K562 (cell line): ENCODE data around the gene TAF1B. TPM values are rescaled to one million over a fixed set of nuclear protein-coding genes. Genes with fewer than 3 reads are reported as not detected.

Experiments used
- ATF3 ChIP-seq, 2 experiments: fragments of 450-650 bp in 1 of 2; sonication (generic) in 1 of 2; formaldehyde crosslinking in 1 of 2; IDR thresholded peaks in 1 of 2; conservative IDR thresholded peaks in 1 of 2; 2 replicates each; pipeline versions ENCODE4 v1.6.1 to v1.8.1; 2016 to 2023; ENCODE audit warnings: mild to moderate bottlenecking in 2 of 2, moderate library complexity in 2 of 2, inconsistent platforms in 1 of 2, missing genetic modification reagents in 1 of 2
- DMBX1 ChIP-seq: fragments of 250-450 bp; sonication (Bioruptor Pico); IDR thresholded peaks from 2 replicates; pipeline ENCODE4 v1.8.0; 2022; ENCODE audit warnings: inconsistent platforms, mild to moderate bottlenecking, moderate library complexity, borderline replicate concordance
- FOS ChIP-seq: IDR thresholded peaks from 3 replicates; pipeline ENCODE4 v1.6.1; 2011; ENCODE audit not compliant: insufficient read length; ENCODE audit errors: extremely low read depth
- IFI16 ChIP-seq: fragments of 250-450 bp; sonication (Bioruptor Pico); IDR thresholded peaks from 2 replicates; pipeline ENCODE4 v2.1.2; 2022; ENCODE audit warnings: mild to moderate bottlenecking, inconsistent platforms
- JUN ChIP-seq, 2 experiments: sonication (generic) in 1 of 2; formaldehyde crosslinking in 1 of 2; IDR thresholded peaks; 2 replicates each; pipeline versions ENCODE4 v1.6.1 to v1.8.0; 2012 to 2022; ENCODE audit warnings: borderline replicate concordance in 2 of 2, mild to moderate bottlenecking in 2 of 2, improper control_type of control experiment in 1 of 2, low read depth in 1 of 2, low read length in 1 of 2, missing genetic modification reagents in 1 of 2
- POLR3A ChIP-seq: IDR thresholded peaks from 2 replicates; pipeline ENCODE4 v1.6.1; 2011; ENCODE audit warnings: borderline replicate concordance, mild to moderate bottlenecking, moderate library complexity; ENCODE audit not compliant: insufficient read length, insufficient read depth; ENCODE audit errors: extremely low read depth
- SMAD4 ChIP-seq: fragments of 250-450 bp; sonication (Bioruptor Pico); conservative IDR thresholded peaks from 2 replicates; pipeline ENCODE4 v1.8.0; 2021; ENCODE audit warnings: inconsistent platforms, mild to moderate bottlenecking, moderate library complexity
- ZBTB40 ChIP-seq, 2 experiments: fragments of 450-650 bp in 1 of 2; sonication (generic) in 1 of 2; formaldehyde crosslinking in 1 of 2; IDR thresholded peaks; 2 replicates each; pipeline versions ENCODE4 v1.7.1 to v1.9.0; 2016 to 2022; ENCODE audit warnings: inconsistent platforms in 1 of 2, mild to moderate bottlenecking in 1 of 2, missing genetic modification reagents in 1 of 2
- ZC3H8 ChIP-seq: fragments of 450-650 bp; IDR thresholded peaks from 2 replicates; pipeline ENCODE4 v1.6.1; 2017
- ZNF592 ChIP-seq: fragments of 450-650 bp; IDR thresholded peaks from 2 replicates; pipeline ENCODE4 v1.6.1; 2017; ENCODE audit warnings: antibody characterized with exemption, mild to moderate bottlenecking
- ZNF696 ChIP-seq: fragments of 250-450 bp; sonication (Bioruptor Pico); conservative IDR thresholded peaks from 2 replicates; pipeline ENCODE4 v1.4.0; 2020; ENCODE audit warnings: mild to moderate bottlenecking, moderate library complexity
- polyA plus RNA-seq, 8 experiments: library from polyadenylated mRNA; depleted of rRNA in 4 of 8; stranded (reverse) in 5 of 8; unstranded in 3 of 8; fragments of >200 nt; fragmentation: Nextera tagmentation in 2 of 8; fragmentation: Illumina TruSeq in 1 of 8; extraction: Ambion mirVana in 2 of 8; extraction: Trizol in 1 of 8; gene quantifications; 2 replicates each; pipeline versions ENCODE4 v1.2.1 to v1.2.3, GENCODE V29; 2011 to 2014; ENCODE audit warnings: inconsistent platforms in 1 of 8, missing spikeins in 1 of 8
- total RNA-seq, 7 experiments: library from RNA; depleted of rRNA in 6 of 7; stranded (reverse); fragments of >200 nt in 6 of 7; fragmentation: Illumina TruSeq in 2 of 7; extraction: Trizol in 2 of 7; gene quantifications; 2 replicates each; pipeline versions ENCODE4 v1.2.1 to v1.2.3, GENCODE V29; 2011 to 2021; ENCODE audit warnings: low replicate concordance in 1 of 7

Gene TAF1B
- total and polyA plus RNA-seq, 9 of the 15 experiments (the other 6 are each of a cell fraction or from before 2014, with no cell fraction given) = 8.8 to 25.1 (median 17.3) TPM

GRCh38 chr2:9914384-9915065, 71.3 kb downstream of the TAF1B start (continued):
- no peak for TF ChIP-seq ZBTB40 (IDR thresholded peaks at IDR 0.05)
- TF ChIP-seq ZBTB40 (CRISPR knock-in tag; IDR thresholded peaks at IDR 0.05) = no peak
- TF ChIP-seq ZNF696 = no peak
- peak; percentile 56; the same call in 1 of the 2 replicates for TF ChIP-seq SMAD4 (CRISPR knock-in tag)
- TF ChIP-seq IFI16 (CRISPR knock-in tag) = no peak
- TF ChIP-seq ATF3 (IDR thresholded peaks at IDR 0.05) = peak; percentile 96
- TF ChIP-seq ATF3 (CRISPR knock-in tag; conservative IDR thresholded peaks at IDR 0.05) = peak; percentile 95
- no peak for TF ChIP-seq ZC3H8
- TF ChIP-seq JUN (IDR thresholded peaks at IDR 0.05; ENCODE audit: borderline replicate concordance, low read depth, low read length) = peak; percentile 99
- peak; percentile 45; the same call in 1 of the 2 replicates for TF ChIP-seq JUN (CRISPR knock-in tag; IDR thresholded peaks at IDR 0.05; ENCODE audit: borderline replicate concordance)
- no peak for TF ChIP-seq POLR3A
- peak; percentile 73 for TF ChIP-seq FOS
- TF ChIP-seq ZNF592 = peak; percentile 91
- TF ChIP-seq DMBX1 (CRISPR knock-in tag) = peak; percentile 66; the same call in 1 of the 2 replicates
